ENCODE results near the gene ARID5B.

The ARID5B gene

GRCh38 chr10:61959814-61960213, 58.3 kb downstream of the ARID5B start:
- WGBS (ENCODE audit: insufficient coverage) = no CpG with 5 or more reads among the region's 2 CpGs
- Histone ChIP-seq H3K36me3 (ENCODE audit: control insufficient read depth in 4 of 4, insufficient read depth in 4 of 4, low read length in 3 of 4) (peaks cover 3 to 15% (median 8%) of the 10 kb centered on the region in 4 experiments), H3K27ac (ENCODE audit: insufficient read depth in 1 of 2, low read depth in 1 of 2, low read length in 2 of 2, poor library complexity in 1 of 2, severe bottlenecking in 2 of 2) (no peak overlapping the region), H3K4me1 (ENCODE audit: control extremely low read depth in 1 of 4, control insufficient read depth in 4 of 4, insufficient read depth in 4 of 4, low read length in 3 of 4) (no peaks in the 10 kb centered on the region), H3K9me3 (ENCODE audit: control extremely low read depth in 1 of 5, control insufficient read depth in 4 of 5, insufficient read depth in 2 of 5, low read depth in 1 of 5, low read length in 4 of 5) (no peaks in the 10 kb centered on the region), H3K27me3 (replicated peaks in 2 of 5; ENCODE audit: control insufficient read depth in 4 of 5, insufficient read depth in 5 of 5, low read length in 4 of 5) (no peaks in the 10 kb centered on the region), H3K4me3 (ENCODE audit: control insufficient read depth in 1 of 7, extremely low read depth in 1 of 7, insufficient read depth in 4 of 7, low read depth in 2 of 7, low read length in 6 of 7) (no peak overlapping the region)
- no peak for DNase-seq
- POLR2A ChIA-PET = no interaction called here
- CTCF ChIA-PET = no interaction called here

DNA sequence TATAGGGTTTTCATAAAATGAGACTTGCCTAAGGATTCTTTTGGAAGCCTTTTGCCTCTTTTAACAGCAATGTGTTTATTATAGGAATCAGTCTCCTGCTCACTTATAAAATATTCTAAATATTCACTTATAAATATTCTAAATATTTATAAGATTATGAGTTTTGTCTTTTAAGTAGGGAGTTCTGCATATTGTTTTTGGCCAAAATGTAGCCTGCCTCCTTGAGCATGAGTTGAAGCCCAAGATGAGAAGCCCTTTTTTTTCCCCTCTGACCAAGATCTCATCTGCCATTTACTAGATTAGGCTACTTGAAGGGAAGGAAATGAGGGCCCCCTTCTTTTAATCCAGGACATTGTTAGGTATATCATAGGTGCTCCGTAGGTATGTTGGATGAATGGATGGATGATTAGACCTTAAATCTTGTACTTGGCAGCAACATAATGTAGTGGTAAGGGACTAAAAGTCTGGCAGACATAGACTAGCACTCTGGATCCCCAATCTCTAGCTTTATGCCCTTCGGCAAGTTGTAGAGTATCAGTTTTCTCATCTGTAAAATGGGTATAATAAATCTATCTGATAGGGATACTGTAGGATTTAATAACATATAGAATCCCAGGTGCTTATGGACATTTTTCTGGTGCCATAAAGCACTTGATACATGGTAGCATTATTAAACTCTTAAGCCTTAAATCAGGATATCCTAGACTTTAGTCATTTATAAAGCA, 59.1 kb downstream of the ARID5B start:
- Histone ChIP-seq H3K27me3 (replicated peaks in 2 of 5; ENCODE audit: control insufficient read depth in 4 of 5, insufficient read depth in 5 of 5, low read length in 4 of 5) (no peaks in the 10 kb centered on the region), H3K27ac (ENCODE audit: insufficient read depth in 1 of 2, low read depth in 1 of 2, low read length in 2 of 2, poor library complexity in 1 of 2, severe bottlenecking in 2 of 2) (no peak overlapping the region), H3K4me3 (ENCODE audit: control insufficient read depth in 1 of 7, extremely low read depth in 1 of 7, insufficient read depth in 4 of 7, low read depth in 2 of 7, low read length in 6 of 7) (no peak overlapping the region), H3K36me3 (ENCODE audit: control insufficient read depth in 4 of 4, insufficient read depth in 4 of 4, low read length in 3 of 4) (peaks cover 3 to 15% (median 10%) of the 10 kb centered on the region in 4 experiments), H3K9me3 (ENCODE audit: control extremely low read depth in 1 of 5, control insufficient read depth in 4 of 5, insufficient read depth in 2 of 5, low read depth in 1 of 5, low read length in 4 of 5) (peaks cover 0 to under 1% (median 0%) of the 10 kb centered on the region in 5 experiments), H3K4me1 (ENCODE audit: control extremely low read depth in 1 of 4, control insufficient read depth in 4 of 4, insufficient read depth in 4 of 4, low read length in 3 of 4) (no peaks in the 10 kb centered on the region)
- ChIA-PET CTCF (interaction anchor here (1.1 kb wide), 1 partner anchor 63 kb away, joined by 3 read pairs; no protein-coding TSS in a partner anchor), POLR2A (no interaction called here)
- WGBS (ENCODE audit: insufficient coverage) = no CpG with 5 or more reads among the region's 2 CpGs
- DNase-seq = no peak

GRCh38 chr10:61961278-61961677, 59.8 kb downstream of the ARID5B start:
- peaks cover 3 to 15% (median 10%) of the 10 kb centered on the region in 4 experiments for H3K36me3 ChIP-seq (ENCODE audit: control insufficient read depth in 4 of 4, insufficient read depth in 4 of 4, low read length in 3 of 4)
- WGBS (ENCODE audit: insufficient coverage) = 90% methylated on average over 8 of the region's 8 CpGs
- no peak overlapping the region for H3K4me3 ChIP-seq (ENCODE audit: control insufficient read depth in 1 of 7, extremely low read depth in 1 of 7, insufficient read depth in 4 of 7, low read depth in 2 of 7, low read length in 6 of 7)
- peaks cover 0 to 3% (median 0%) of the 10 kb centered on the region in 5 experiments for H3K9me3 ChIP-seq (ENCODE audit: control extremely low read depth in 1 of 5, control insufficient read depth in 4 of 5, insufficient read depth in 2 of 5, low read depth in 1 of 5, low read length in 4 of 5)
- POLR2A ChIA-PET = no interaction called here
- H3K4me1 ChIP-seq (ENCODE audit: control extremely low read depth in 1 of 4, control insufficient read depth in 4 of 4, insufficient read depth in 4 of 4, low read length in 3 of 4) = no peaks in the 10 kb centered on the region
- H3K27me3 ChIP-seq (replicated peaks in 2 of 5; ENCODE audit: control insufficient read depth in 4 of 5, insufficient read depth in 5 of 5, low read length in 4 of 5) = no peaks in the 10 kb centered on the region
- CTCF ChIA-PET = interaction anchor here (1.1 kb wide), 1 partner anchor 63 kb away, joined by 3 read pairs; no protein-coding TSS in a partner anchor
- peak in 1 of 3 donors; percentile 28 for DNase-seq
- no peak overlapping the region for H3K27ac ChIP-seq (ENCODE audit: insufficient read depth in 1 of 2, low read depth in 1 of 2, low read length in 2 of 2, poor library complexity in 1 of 2, severe bottlenecking in 2 of 2)

DNA sequence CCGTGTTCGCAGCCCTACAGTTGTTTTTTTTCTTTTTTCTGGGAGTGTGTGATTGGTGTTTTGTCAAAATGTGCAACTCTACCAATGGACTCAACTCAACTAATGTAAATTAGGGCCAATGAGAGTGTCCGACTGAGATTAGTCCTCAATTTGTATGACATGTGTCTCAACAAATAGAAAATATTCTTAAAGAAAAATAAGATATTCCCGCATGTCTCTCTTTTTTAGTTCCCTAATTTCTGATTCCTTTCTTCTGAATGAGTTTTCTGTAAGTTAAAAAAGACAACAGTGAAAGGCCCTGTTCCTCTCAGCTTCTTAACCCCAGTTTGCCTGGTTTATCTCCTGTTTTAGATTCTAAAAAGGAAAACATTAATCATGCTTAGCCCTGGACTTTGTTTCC, 61.5 kb downstream of the ARID5B start:
- DNase-seq = no peak

DNA sequence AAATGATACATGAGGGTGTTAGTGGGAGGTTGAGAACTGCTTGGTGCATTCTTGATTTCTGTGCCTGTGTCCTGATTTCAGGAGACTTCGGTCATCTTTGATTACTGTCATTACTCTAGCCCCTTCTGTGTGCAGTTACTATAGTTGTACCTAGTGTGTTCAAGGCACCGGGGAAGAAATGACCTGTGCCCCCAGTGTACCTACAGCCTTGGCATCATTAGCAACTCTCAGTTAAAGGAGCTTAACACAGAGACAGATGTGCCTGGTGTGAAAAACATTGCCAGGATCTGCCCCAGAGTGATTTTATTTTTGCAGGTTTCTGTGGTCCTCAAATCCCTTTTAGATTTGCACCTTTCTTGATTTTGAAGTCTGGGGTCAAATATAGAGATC, 62.2 kb downstream of the ARID5B start:
- DNase-seq = no peak
- Histone ChIP-seq H3K27me3 (replicated peaks in 2 of 5; ENCODE audit: control insufficient read depth in 4 of 5, insufficient read depth in 5 of 5, low read length in 4 of 5) (no peaks in the 10 kb centered on the region), H3K36me3 (ENCODE audit: control insufficient read depth in 4 of 4, insufficient read depth in 4 of 4, low read length in 3 of 4) (peaks cover 6 to 25% (median 14%) of the 10 kb centered on the region in 4 experiments), H3K27ac (ENCODE audit: insufficient read depth in 1 of 2, low read depth in 1 of 2, low read length in 2 of 2, poor library complexity in 1 of 2, severe bottlenecking in 2 of 2) (no peak overlapping the region), H3K4me3 (ENCODE audit: control insufficient read depth in 1 of 7, extremely low read depth in 1 of 7, insufficient read depth in 4 of 7, low read depth in 2 of 7, low read length in 6 of 7) (no peak overlapping the region), H3K9me3 (ENCODE audit: control extremely low read depth in 1 of 5, control insufficient read depth in 4 of 5, insufficient read depth in 2 of 5, low read depth in 1 of 5, low read length in 4 of 5) (peaks cover 0 to 3% (median 0%) of the 10 kb centered on the region in 5 experiments), H3K4me1 (ENCODE audit: control extremely low read depth in 1 of 4, control insufficient read depth in 4 of 4, insufficient read depth in 4 of 4, low read length in 3 of 4) (no peaks in the 10 kb centered on the region)
- CTCF ChIA-PET = interaction anchor here (1.7 kb wide), 1 partner anchor 10 kb away, joined by 6 read pairs; no protein-coding TSS in a partner anchor
- 100% methylated on average over 1 of the region's 2 CpGs for WGBS (ENCODE audit: insufficient coverage)
- POLR2A ChIA-PET = no interaction called here

More for the DNA sequence above, 61.5 kb downstream of the ARID5B start:
- POLR2A ChIA-PET = no interaction called here
- H3K27ac ChIP-seq (ENCODE audit: insufficient read depth in 1 of 2, low read depth in 1 of 2, low read length in 2 of 2, poor library complexity in 1 of 2, severe bottlenecking in 2 of 2) = no peak overlapping the region
- peaks cover 6 to 22% (median 14%) of the 10 kb centered on the region in 4 experiments for H3K36me3 ChIP-seq (ENCODE audit: control insufficient read depth in 4 of 4, insufficient read depth in 4 of 4, low read length in 3 of 4)
- H3K4me3 ChIP-seq (ENCODE audit: control insufficient read depth in 1 of 7, extremely low read depth in 1 of 7, insufficient read depth in 4 of 7, low read depth in 2 of 7, low read length in 6 of 7) = no peak overlapping the region
- no peaks in the 10 kb centered on the region for H3K4me1 ChIP-seq (ENCODE audit: control extremely low read depth in 1 of 4, control insufficient read depth in 4 of 4, insufficient read depth in 4 of 4, low read length in 3 of 4)
- no peaks in the 10 kb centered on the region for H3K27me3 ChIP-seq (replicated peaks in 2 of 5; ENCODE audit: control insufficient read depth in 4 of 5, insufficient read depth in 5 of 5, low read length in 4 of 5)
- peaks cover 0 to 3% (median 0%) of the 10 kb centered on the region in 5 experiments for H3K9me3 ChIP-seq (ENCODE audit: control extremely low read depth in 1 of 5, control insufficient read depth in 4 of 5, insufficient read depth in 2 of 5, low read depth in 1 of 5, low read length in 4 of 5)
- CTCF ChIA-PET = interaction anchor here (1.7 kb wide), 1 partner anchor 11 kb away, joined by 6 read pairs; no protein-coding TSS in a partner anchor
- WGBS (ENCODE audit: insufficient coverage) = 89% methylated on average over 2 of the region's 4 CpGs

- H3K9me3 ChIP-seq (ENCODE audit: control extremely low read depth in 1 of 5, control insufficient read depth in 4 of 5, insufficient read depth in 2 of 5, low read depth in 1 of 5, low read length in 4 of 5) = peaks cover 0 to 3% (median 0%) of the 10 kb centered on the region in 5 experiments
- H3K4me3 ChIP-seq (ENCODE audit: control insufficient read depth in 1 of 7, extremely low read depth in 1 of 7, insufficient read depth in 4 of 7, low read depth in 2 of 7, low read length in 6 of 7) = no peak overlapping the region
- ChIA-PET CTCF (no interaction called here), POLR2A (no interaction called here)
- peaks cover 6 to 28% (median 15%) of the 10 kb centered on the region in 4 experiments for H3K36me3 ChIP-seq (ENCODE audit: control insufficient read depth in 4 of 4, insufficient read depth in 4 of 4, low read length in 3 of 4)
- H3K27me3 ChIP-seq (replicated peaks in 2 of 5; ENCODE audit: control insufficient read depth in 4 of 5, insufficient read depth in 5 of 5, low read length in 4 of 5) = no peaks in the 10 kb centered on the region
- WGBS (ENCODE audit: insufficient coverage) = 93% methylated on average over 3 of the region's 3 CpGs
- H3K4me1 ChIP-seq (ENCODE audit: control extremely low read depth in 1 of 4, control insufficient read depth in 4 of 4, insufficient read depth in 4 of 4, low read length in 3 of 4) = no peaks in the 10 kb centered on the region
- DNase-seq = no peak
- no peak overlapping the region for H3K27ac ChIP-seq (ENCODE audit: insufficient read depth in 1 of 2, low read depth in 1 of 2, low read length in 2 of 2, poor library complexity in 1 of 2, severe bottlenecking in 2 of 2)
Observed at GRCh38 chr10:61964059-61964709, 62.7 kb downstream of the ARID5B start.
